HG02763 (cell line): ENCODE data around the gene TMEM53.

ENCODE experiments used
- ATAC-seq: cut with Tn5 transposase; IDR thresholded peaks from one replicate; pipeline ENCODE4 v1.9.1; 2021; ENCODE audit warnings: mild to moderate bottlenecking, moderate library complexity; ENCODE audit not compliant: unreplicated experiment

The TMEM53 gene

GRCh38 chr1:44648529-44649250, 25.6 kb downstream of the TMEM53 start:
- ATAC-seq = no peak

- ATAC-seq = no peak
Observed at GRCh38 chr1:44647896-44648295, 26.4 kb downstream of the TMEM53 start.

- ATAC-seq = no peak
Observed at GRCh38 chr1:44646261-44647110, 27.8 kb downstream of the TMEM53 start.

GRCh38 chr1:44645476-44646244, 28.6 kb downstream of the TMEM53 start:
- ATAC-seq = no peak

- no peak for ATAC-seq
Observed at GRCh38 chr1:44644806-44645205, 29.5 kb downstream of the TMEM53 start.

- ATAC-seq = no peak
Observed at GRCh38 chr1:44643721-44644334, 30.5 kb downstream of the TMEM53 start.

- no peak for ATAC-seq
Observed at GRCh38 chr1:44642925-44643324, 31.4 kb downstream of the TMEM53 start.

GRCh38 chr1:44642255-44642654, 32.0 kb downstream of the TMEM53 start:
- ATAC-seq = no peak

GRCh38 chr1:44641126-44642102, 32.9 kb downstream of the TMEM53 start:
- no peak for ATAC-seq

GRCh38 chr1:44640200-44640853, 34.0 kb downstream of the TMEM53 start:
- ATAC-seq = no peak

GRCh38 chr1:44637702-44638411, 36.4 kb downstream of the TMEM53 start:
- no peak for ATAC-seq

GRCh38 chr1:44636688-44637598, 37.3 kb downstream of the TMEM53 start:
- no peak for ATAC-seq

- no peak for ATAC-seq
Observed at GRCh38 chr1:44636083-44636687, 38.1 kb downstream of the TMEM53 start.

GRCh38 chr1:44635439-44635838, 38.8 kb downstream of the TMEM53 start:
- ATAC-seq = no peak

- ATAC-seq = no peak
Observed at GRCh38 chr1:44634606-44635189, 39.6 kb downstream of the TMEM53 start.

- ATAC-seq = no peak
Observed at GRCh38 chr1:44632598-44632997, 41.7 kb downstream of the TMEM53 start.
